H1 (cell line): ENCODE data around the gene RRP1B. TPM values are rescaled to one million over a fixed set of nuclear protein-coding genes. Genes with fewer than 3 reads are reported as not detected.

Source experiments
- CTCF ChIA-PET: fragments of 300-600 bp; sonication (Branson Sonifier 250); formaldehyde crosslinking; loops from one replicate; lab custom pipeline; 2021; ENCODE audit not compliant: partially characterized antibody; lab: Charles Lee
- POLR2A ChIA-PET: fragments of 300-600 bp; sonication (Branson Sonifier 250); formaldehyde crosslinking; loops from one replicate; lab custom pipeline; 2021; ENCODE audit warnings: inconsistent platforms; ENCODE audit not compliant: partially characterized antibody; lab: Charles Lee
- DNase-seq, 2 experiments: peaks; one replicate each; pipeline versions ENCODE4 v3.0.0 to v3.0.0-alpha.2; 2010 to 2022; ENCODE audit warnings: low spot score in 2 of 2, low read depth in 1 of 2, mixed read lengths in 1 of 2
- FAIRE-seq: peaks from 2 replicates; lab custom pipeline; 2011; peaks lifted over from hg19 to GRCh38; lab: Jason Lieb, UNC
- H2AFZ ChIP-seq: 2 replicates; pipeline ENCODE4 v1.8.1; 2012; ENCODE audit warnings: low read length, inconsistent platforms
- H2AK5ac ChIP-seq: 2 replicates; pipeline ENCODE4 v1.6.1; 2013; ENCODE audit warnings: low read depth, low read length
- H2BK120ac ChIP-seq: replicated peaks from 2 replicates; pipeline ENCODE3; 2013; ENCODE audit warnings: low read depth, low read length, inconsistent platforms
- H2BK12ac ChIP-seq: 2 replicates; pipeline ENCODE4 v1.6.1; 2013; ENCODE audit warnings: low read depth, low read length
- H2BK15ac ChIP-seq: 2 replicates; pipeline ENCODE4 v1.6.1; 2013; ENCODE audit warnings: low read length
- H2BK20ac ChIP-seq: 2 replicates; pipeline ENCODE4 v1.6.1; 2013; ENCODE audit warnings: low read length
- H2BK5ac ChIP-seq: 2 replicates; pipeline ENCODE4 v1.6.1; 2013; ENCODE audit warnings: low read depth, low read length
- H3K14ac ChIP-seq: 2 replicates; pipeline ENCODE4 v1.6.1; 2013; ENCODE audit warnings: inconsistent platforms; ENCODE audit not compliant: insufficient read length
- H3K18ac ChIP-seq: 2 replicates; pipeline ENCODE4 v1.6.1; 2013; ENCODE audit warnings: low read length; ENCODE audit errors: extremely low read depth
- H3K23ac ChIP-seq: 2 replicates; pipeline ENCODE4 v1.6.1; 2013; ENCODE audit warnings: inconsistent platforms; ENCODE audit not compliant: insufficient read length
- H3K23me2 ChIP-seq: 2 replicates; pipeline ENCODE4 v1.6.1; 2013; ENCODE audit warnings: low read depth, low read length
- H3K27ac ChIP-seq: 2 replicates; pipeline ENCODE4 v1.6.1; 2011; ENCODE audit warnings: low read depth, low read length, inconsistent platforms
- H3K27me3 ChIP-seq, 4 experiments: replicated peaks in 1 of 4; 1 replicate in 1 of 4; 2 replicates in 3 of 4; pipeline versions ENCODE4 v1.6.1 to v1.8.1; 2011 to 2013; ENCODE audit warnings: low read length in 3 of 4, mild to moderate bottlenecking in 3 of 4, inconsistent platforms in 2 of 4, mixed read lengths in 2 of 4, moderate library complexity in 1 of 4; ENCODE audit not compliant: control insufficient read depth in 3 of 4, insufficient read depth in 3 of 4; ENCODE audit errors: extremely low read depth in 1 of 4
- H3K36me3 ChIP-seq, 4 experiments: 2 replicates each; pipeline versions ENCODE4 v1.6.1 to v1.8.1; 2011 to 2013; ENCODE audit warnings: mild to moderate bottlenecking in 4 of 4, low read length in 3 of 4, moderate library complexity in 2 of 4, control low read depth in 1 of 4, inconsistent platforms in 1 of 4; ENCODE audit not compliant: insufficient read depth in 4 of 4, control insufficient read depth in 2 of 4
- H3K4ac ChIP-seq: replicated peaks from 2 replicates; pipeline ENCODE3; 2013; ENCODE audit warnings: low read length, low read depth, mixed read lengths, inconsistent platforms; ENCODE audit not compliant: insufficient read length
- H3K4me1 ChIP-seq, 4 experiments: replicated peaks in 1 of 4; 1 replicate in 1 of 4; 2 replicates in 3 of 4; pipeline versions ENCODE4 v1.6.1 to v1.8.1; 2011 to 2013; ENCODE audit warnings: low read length in 3 of 4, inconsistent platforms in 2 of 4, mixed read lengths in 1 of 4; ENCODE audit not compliant: insufficient read depth in 4 of 4, control insufficient read depth in 3 of 4
- H3K4me2 ChIP-seq, 2 experiments: 2 replicates each; pipeline versions ENCODE4 v1.6.1 to v1.8.1; 2011 to 2013; ENCODE audit warnings: low read depth in 2 of 2, low read length in 2 of 2, control low read depth in 1 of 2, inconsistent platforms in 1 of 2, mild to moderate bottlenecking in 1 of 2; ENCODE audit not compliant: insufficient read depth in 1 of 2
- H3K4me3 ChIP-seq, 4 experiments: fragments of 200-600, 300-600 bp in 1 of 4; sonication (generic), shearing (Covaris generic), sonication (Bioruptor Twin) in 1 of 4; 2 replicates each; pipeline versions ENCODE4 v1.5.1 to v1.8.1; 2011 to 2016; ENCODE audit warnings: low read length in 4 of 4, low read depth in 3 of 4, control low read depth in 2 of 4, inconsistent platforms in 2 of 4, mild to moderate bottlenecking in 2 of 4, mixed read lengths in 1 of 4, moderate library complexity in 1 of 4; ENCODE audit not compliant: insufficient read depth in 2 of 4; ENCODE audit errors: extremely low read depth in 1 of 4
- H3K56ac ChIP-seq: replicated peaks from 2 replicates; pipeline ENCODE3; 2013; ENCODE audit warnings: low read depth, mild to moderate bottlenecking, mixed read lengths, low read length, inconsistent platforms; ENCODE audit not compliant: insufficient read length
- H3K79me1 ChIP-seq: 2 replicates; pipeline ENCODE4 v1.6.1; 2013; ENCODE audit warnings: low read depth, low read length, control low read depth
- H3K79me2 ChIP-seq, 2 experiments: 2 replicates each; pipeline versions ENCODE4 v1.6.1 to v1.8.1; 2012 to 2013; ENCODE audit warnings: low read length in 2 of 2, mild to moderate bottlenecking in 2 of 2, inconsistent platforms in 1 of 2; ENCODE audit not compliant: insufficient read depth in 2 of 2, control insufficient read depth in 1 of 2
- H3K9ac ChIP-seq, 4 experiments: replicated peaks in 1 of 4; 1 replicate in 1 of 4; 2 replicates in 3 of 4; pipeline versions ENCODE4 v1.6.1 to v1.8.1; 2011 to 2013; ENCODE audit warnings: low read depth in 3 of 4, low read length in 3 of 4, control low read depth in 2 of 4, mild to moderate bottlenecking in 2 of 4, moderate library complexity in 2 of 4, inconsistent platforms in 1 of 4; ENCODE audit errors: extremely low read depth in 1 of 4
- H3K9me3 ChIP-seq, 2 experiments: 2 replicates each; pipeline versions ENCODE4 v1.6.1 to v1.8.1; 2012 to 2013; ENCODE audit warnings: mild to moderate bottlenecking in 2 of 2, moderate library complexity in 2 of 2, control low read depth in 1 of 2, inconsistent platforms in 1 of 2, low read depth in 1 of 2, low read length in 1 of 2, mixed read lengths in 1 of 2; ENCODE audit not compliant: insufficient read depth in 2 of 2
- H4K20me1 ChIP-seq, 2 experiments: replicated peaks in 1 of 2; 2 replicates each; pipeline versions ENCODE3 to v1.8.1; 2011 to 2013; ENCODE audit warnings: inconsistent platforms in 2 of 2, low read length in 2 of 2, mild to moderate bottlenecking in 1 of 2; ENCODE audit not compliant: insufficient read depth in 2 of 2, control insufficient read depth in 1 of 2
- H4K5ac ChIP-seq: 2 replicates; pipeline ENCODE4 v1.6.1; 2013; ENCODE audit warnings: low read length, low read depth, mixed read lengths, inconsistent platforms; ENCODE audit not compliant: insufficient read length
- H4K8ac ChIP-seq: 2 replicates; pipeline ENCODE4 v1.8.0; 2013; ENCODE audit warnings: mild to moderate bottlenecking, moderate library complexity, low read length, inconsistent platforms; ENCODE audit not compliant: insufficient read depth; ENCODE audit errors: extremely low read depth
- H4K91ac ChIP-seq: replicated peaks from 2 replicates; pipeline ENCODE3; 2013; ENCODE audit warnings: low read length, mixed read lengths, inconsistent platforms; ENCODE audit not compliant: insufficient read length
- BCL11A ChIP-seq, 2 experiments: IDR thresholded peaks; one replicate each; pipeline ENCODE4 v1.6.1; 2011; ENCODE audit warnings: low read depth in 2 of 2, low read length in 2 of 2, mild to moderate bottlenecking in 2 of 2
- JUN ChIP-seq: IDR thresholded peaks from 2 replicates; pipeline ENCODE4 v1.6.1; 2011; ENCODE audit warnings: low read depth, mild to moderate bottlenecking, improper control_type of control experiment, low read length
- NANOG ChIP-seq: IDR thresholded peaks from 2 replicates; pipeline ENCODE4 v1.6.1; 2011; ENCODE audit warnings: low read length, low read depth, mild to moderate bottlenecking, inconsistent platforms; ENCODE audit not compliant: insufficient read depth, poor library complexity, severe bottlenecking
- NRF1 ChIP-seq: IDR thresholded peaks from 2 replicates; pipeline ENCODE4 v1.6.1; 2011; ENCODE audit warnings: mild to moderate bottlenecking, low read depth, low read length, improper control_type of control experiment
- ZNF274 ChIP-seq: IDR thresholded peaks from 2 replicates; pipeline ENCODE4 v1.7.0; 2012; ENCODE audit warnings: low read length, borderline replicate concordance; ENCODE audit errors: extremely low read depth
- WGBS, 2 experiments: shearing (Covaris generic) in 1 of 2; methylation state at CpG; one replicate each; pipeline versions ENCODE4 v1.1.6 to v1.1.7; 2013 to 2015; ENCODE audit warnings: low lambda C conversion rate in 2 of 2, mixed read lengths in 2 of 2, inconsistent platforms in 1 of 2, low coverage in 1 of 2, missing lambda C conversion rate in 1 of 2; ENCODE audit not compliant: insufficient replicate concordance in 2 of 2, insufficient coverage in 1 of 2, insufficient read length in 1 of 2; ENCODE audit errors: extremely low coverage in 1 of 2, missing lambda C conversion rate in 1 of 2; 5-methylcytosine and 5-hydroxymethylcytosine counted together
- polyA plus RNA-seq, 7 experiments: library from polyadenylated mRNA; depleted of rRNA in 3 of 7; stranded (reverse) in 5 of 7; unstranded in 2 of 7; fragments of >200 nt in 5 of 7; fragments of 200-250 nt in 2 of 7; gene quantifications; 1 replicate in 5 of 7; 2 replicates in 1 of 7; 4 replicates in 1 of 7; pipeline versions ENCODE4 v1.2.1 to v1.2.3, GENCODE V29; 2011 to 2013; ENCODE audit warnings: missing spikeins in 2 of 7, mixed read lengths in 2 of 7
- total RNA-seq: library from RNA; stranded (reverse); fragmentation: NEBNext Ultra II Directional; extraction: Animal tissue kit (Norgen Biotek cat#: 25700); gene quantifications from 2 replicates; pipeline ENCODE4 v1.2.1, GENCODE V29; 2021

Gene RRP1B
- total and polyA plus RNA-seq, 2 of the 8 experiments (the other 6 are each of a cell fraction or from before 2014, with no cell fraction given) = 25.8 to 97.3 TPM

GRCh38 chr21:43687566-43688399 lies 28.4 kb downstream of the RRP1B start:
- DNase-seq (no peak), FAIRE-seq (no peak)
- Histone ChIP-seq H3K79me2 (no peaks in the 10 kb centered on the region), H3K14ac (no peak overlapping the region), H4K20me1 (peaks cover under 1 to 10% of the 10 kb centered on the region in 2 experiments), H3K23me2 (no peaks in the 10 kb centered on the region), H3K56ac (no peak overlapping the region), H2BK5ac (no peak overlapping the region), H2BK12ac (no peak overlapping the region), H2BK120ac (no peak overlapping the region), H2AFZ (no peak overlapping the region), H3K79me1 (0 out of 2 replicates have a peak, but pooled peaks cover 2% of the 10 kb centered on the region), H3K9me3 (no peaks in the 10 kb centered on the region), H3K4me1 (no peaks in the 10 kb centered on the region), H3K4me3 (no peak overlapping the region), H3K23ac (no peak overlapping the region), H3K9ac (no peak overlapping the region), H2BK20ac (no peak overlapping the region), H3K4me2 (no peak overlapping the region), H4K91ac (no peak overlapping the region), H4K5ac (no peak overlapping the region), H2BK15ac (no peak overlapping the region), H3K36me3 (peaks cover 50 to 91% (median 81%) of the 10 kb centered on the region in 4 experiments), H4K8ac (peak overlapping the region; percentile 23; the same call in 1 of the 2 replicates), H3K27ac (no peak overlapping the region), H3K4ac (no peak overlapping the region), H3K27me3 (no peaks in the 10 kb centered on the region), H3K18ac (no peak overlapping the region), H2AK5ac (no peak overlapping the region)
- WGBS, 2 experiments = 88% methylated on average over 27 of the region's 27 CpGs; no CpG with 5 or more reads in 1 of the 2 experiments
- TF ChIP-seq NRF1 = no peak
- TF ChIP-seq NANOG = no peak
- no peak for TF ChIP-seq ZNF274
- TF ChIP-seq BCL11A (IDR thresholded peaks at IDR 0.05; ENCODE audit: low read depth in 2 of 2, low read length in 2 of 2) = no peak
- TF ChIP-seq JUN = no peak
- CTCF ChIA-PET = no interaction called here
- POLR2A ChIA-PET = interaction anchor here (1.2 to 2.5 kb wide), 3 partner anchors 10 to 13 kb away, joined by 3 to 10 read pairs (median 4); no protein-coding TSS in a partner anchor
